Measurements from ENCODE around the gene PRPF18.

DNA sequence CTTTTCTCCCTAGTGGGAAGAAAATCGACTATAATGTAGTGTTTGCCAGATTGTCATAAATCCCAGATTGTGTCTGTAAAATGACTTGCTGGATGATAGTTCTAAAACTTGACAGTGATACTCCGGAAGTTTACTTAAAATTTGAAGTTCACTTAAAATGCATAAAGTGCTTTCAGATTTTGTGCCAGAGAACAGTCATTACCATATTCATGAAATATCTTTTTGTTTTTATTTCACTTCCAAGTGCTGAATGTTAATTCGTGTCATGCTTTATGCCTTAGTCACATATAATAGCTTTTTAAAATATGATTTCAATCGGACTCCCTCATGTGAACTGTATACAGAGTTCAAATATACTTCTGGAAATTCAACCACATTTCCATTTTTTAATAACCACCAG is 30.4 kb downstream of the PRPF18 start:
- TF ChIP-seq, protein P1, sequence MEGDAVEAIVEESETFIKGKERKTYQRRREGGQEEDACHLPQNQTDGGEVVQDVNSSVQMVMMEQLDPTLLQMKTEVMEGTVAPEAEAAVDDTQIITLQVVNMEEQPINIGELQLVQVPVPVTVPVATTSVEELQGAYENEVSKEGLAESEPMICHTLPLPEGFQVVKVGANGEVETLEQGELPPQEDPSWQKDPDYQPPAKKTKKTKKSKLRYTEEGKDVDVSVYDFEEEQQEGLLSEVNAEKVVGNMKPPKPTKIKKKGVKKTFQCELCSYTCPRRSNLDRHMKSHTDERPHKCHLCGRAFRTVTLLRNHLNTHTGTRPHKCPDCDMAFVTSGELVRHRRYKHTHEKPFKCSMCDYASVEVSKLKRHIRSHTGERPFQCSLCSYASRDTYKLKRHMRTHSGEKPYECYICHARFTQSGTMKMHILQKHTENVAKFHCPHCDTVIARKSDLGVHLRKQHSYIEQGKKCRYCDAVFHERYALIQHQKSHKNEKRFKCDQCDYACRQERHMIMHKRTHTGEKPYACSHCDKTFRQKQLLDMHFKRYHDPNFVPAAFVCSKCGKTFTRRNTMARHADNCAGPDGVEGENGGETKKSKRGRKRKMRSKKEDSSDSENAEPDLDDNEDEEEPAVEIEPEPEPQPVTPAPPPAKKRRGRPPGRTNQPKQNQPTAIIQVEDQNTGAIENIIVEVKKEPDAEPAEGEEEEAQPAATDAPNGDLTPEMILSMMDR (IDR thresholded peaks at IDR 0.05), result no peak
- TF ChIP-seq FOXK1 (CRISPR knock-in tag; IDR thresholded peaks at IDR 0.05) (no peak), NFYB (CRISPR knock-in tag; conservative IDR thresholded peaks at IDR 0.05; ENCODE audit: low read depth) (no peak), NFE2L1 (CRISPR knock-in tag; IDR thresholded peaks at IDR 0.05) (no peak), IRF2 (CRISPR knock-in tag; IDR thresholded peaks at IDR 0.05; ENCODE audit: borderline replicate concordance, low read depth) (no peak), EMX1 (CRISPR knock-in tag; IDR thresholded peaks at IDR 0.05) (no peak), RORB (CRISPR knock-in tag; IDR thresholded peaks at IDR 0.05) (no peak), ESRRA (CRISPR knock-in tag; IDR thresholded peaks at IDR 0.05; ENCODE audit: borderline replicate concordance) (no peak), TCF7 (CRISPR knock-in tag; IDR thresholded peaks at IDR 0.05; ENCODE audit: low read depth) (no peak)
- TF ChIP-seq, protein P2, sequence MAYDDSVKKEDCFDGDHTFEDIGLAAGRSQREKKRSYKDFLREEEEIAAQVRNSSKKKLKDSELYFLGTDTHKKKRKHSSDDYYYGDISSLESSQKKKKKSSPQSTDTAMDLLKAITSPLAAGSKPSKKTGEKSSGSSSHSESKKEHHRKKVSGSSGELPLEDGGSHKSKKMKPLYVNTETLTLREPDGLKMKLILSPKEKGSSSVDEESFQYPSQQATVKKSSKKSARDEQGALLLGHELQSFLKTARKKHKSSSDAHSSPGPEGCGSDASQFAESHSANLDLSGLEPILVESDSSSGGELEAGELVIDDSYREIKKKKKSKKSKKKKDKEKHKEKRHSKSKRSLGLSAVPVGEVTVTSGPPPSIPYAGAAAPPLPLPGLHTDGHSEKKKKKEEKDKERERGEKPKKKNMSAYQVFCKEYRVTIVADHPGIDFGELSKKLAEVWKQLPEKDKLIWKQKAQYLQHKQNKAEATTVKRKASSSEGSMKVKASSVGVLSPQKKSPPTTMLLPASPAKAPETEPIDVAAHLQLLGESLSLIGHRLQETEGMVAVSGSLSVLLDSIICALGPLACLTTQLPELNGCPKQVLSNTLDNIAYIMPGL (CRISPR knock-in tag; IDR thresholded peaks at IDR 0.05), result no peak
- TF ChIP-seq, protein P3, sequence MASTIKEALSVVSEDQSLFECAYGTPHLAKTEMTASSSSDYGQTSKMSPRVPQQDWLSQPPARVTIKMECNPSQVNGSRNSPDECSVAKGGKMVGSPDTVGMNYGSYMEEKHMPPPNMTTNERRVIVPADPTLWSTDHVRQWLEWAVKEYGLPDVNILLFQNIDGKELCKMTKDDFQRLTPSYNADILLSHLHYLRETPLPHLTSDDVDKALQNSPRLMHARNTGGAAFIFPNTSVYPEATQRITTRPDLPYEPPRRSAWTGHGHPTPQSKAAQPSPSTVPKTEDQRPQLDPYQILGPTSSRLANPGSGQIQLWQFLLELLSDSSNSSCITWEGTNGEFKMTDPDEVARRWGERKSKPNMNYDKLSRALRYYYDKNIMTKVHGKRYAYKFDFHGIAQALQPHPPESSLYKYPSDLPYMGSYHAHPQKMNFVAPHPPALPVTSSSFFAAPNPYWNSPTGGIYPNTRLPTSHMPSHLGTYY (CRISPR knock-in tag; IDR thresholded peaks at IDR 0.05), result no peak
- TF ChIP-seq, protein P4, sequence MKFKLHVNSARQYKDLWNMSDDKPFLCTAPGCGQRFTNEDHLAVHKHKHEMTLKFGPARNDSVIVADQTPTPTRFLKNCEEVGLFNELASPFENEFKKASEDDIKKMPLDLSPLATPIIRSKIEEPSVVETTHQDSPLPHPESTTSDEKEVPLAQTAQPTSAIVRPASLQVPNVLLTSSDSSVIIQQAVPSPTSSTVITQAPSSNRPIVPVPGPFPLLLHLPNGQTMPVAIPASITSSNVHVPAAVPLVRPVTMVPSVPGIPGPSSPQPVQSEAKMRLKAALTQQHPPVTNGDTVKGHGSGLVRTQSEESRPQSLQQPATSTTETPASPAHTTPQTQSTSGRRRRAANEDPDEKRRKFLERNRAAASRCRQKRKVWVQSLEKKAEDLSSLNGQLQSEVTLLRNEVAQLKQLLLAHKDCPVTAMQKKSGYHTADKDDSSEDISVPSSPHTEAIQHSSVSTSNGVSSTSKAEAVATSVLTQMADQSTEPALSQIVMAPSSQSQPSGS (CRISPR knock-in tag; IDR thresholded peaks at IDR 0.05; ENCODE audit: borderline replicate concordance, low read depth), result no peak
- TF ChIP-seq, protein P5, sequence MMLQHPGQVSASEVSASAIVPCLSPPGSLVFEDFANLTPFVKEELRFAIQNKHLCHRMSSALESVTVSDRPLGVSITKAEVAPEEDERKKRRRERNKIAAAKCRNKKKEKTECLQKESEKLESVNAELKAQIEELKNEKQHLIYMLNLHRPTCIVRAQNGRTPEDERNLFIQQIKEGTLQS (CRISPR knock-in tag; conservative IDR thresholded peaks at IDR 0.05), result no peak
